Natural killer cell (primary cell): Measurements from ENCODE around the gene TMC8. TPM values are rescaled to one million over a fixed set of nuclear protein-coding genes. Genes with fewer than 3 reads are reported as not detected.

ENCODE experiments used
- ATAC-seq, 3 donors: fragments of 150-1000 bp in 2 of 3; fragments of 200-7000 bp in 1 of 3; cut with Tn5 transposase; 1 replicate in 1 of 3; 2 replicates in 2 of 3; pipeline ENCODE4 v1.10.0; 2021; ENCODE audit warnings: mild to moderate bottlenecking in 2 of 3, moderate library complexity in 2 of 3
- DNase-seq, 2 donors: peaks; one replicate each; pipeline versions ENCODE4 v3.0.0 to v3.0.0-alpha.2; 2013 to 2021; ENCODE audit warnings: mixed read lengths in 1 of 2
- H3K27ac ChIP-seq: one replicate; pipeline ENCODE4 v1.5.1; 2013; ENCODE audit warnings: mild to moderate bottlenecking, low read length
- H3K27me3 ChIP-seq: one replicate; pipeline ENCODE4 v1.6.1; 2013; ENCODE audit warnings: low read length; ENCODE audit not compliant: control insufficient read depth, insufficient read depth
- H3K36me3 ChIP-seq: one replicate; pipeline ENCODE4 v1.6.1; 2013; ENCODE audit warnings: low read length; ENCODE audit not compliant: control insufficient read depth, insufficient read depth
- H3K4me1 ChIP-seq: one replicate; pipeline ENCODE4 v1.6.1; 2013; ENCODE audit warnings: low read length; ENCODE audit not compliant: control insufficient read depth, insufficient read depth
- H3K4me3 ChIP-seq: one replicate; pipeline ENCODE4 v1.5.1; 2013; ENCODE audit warnings: low read length
- H3K9me3 ChIP-seq: one replicate; pipeline ENCODE4 v1.6.1; 2013; ENCODE audit warnings: low read length; ENCODE audit not compliant: control insufficient read depth, insufficient read depth
- H3K27ac Mint-ChIP-seq, 2 donors: one replicate each; pipeline ENCODE4 v1.8.0; 2022; ENCODE audit warnings: mild to moderate bottlenecking in 2 of 2, mixed read lengths in 2 of 2, moderate library complexity in 1 of 2
- H3K27me3 Mint-ChIP-seq, 2 donors: one replicate each; pipeline ENCODE4 v1.8.0; 2022; ENCODE audit warnings: low read depth in 2 of 2, mixed read lengths in 2 of 2
- H3K36me3 Mint-ChIP-seq: one replicate; pipeline ENCODE4 v1.8.0; 2022; ENCODE audit warnings: mixed read lengths
- H3K4me1 Mint-ChIP-seq, 2 donors: one replicate each; pipeline ENCODE4 v1.8.0; 2022; ENCODE audit warnings: mixed read lengths in 2 of 2
- H3K4me3 Mint-ChIP-seq: one replicate; pipeline ENCODE4 v1.8.0; 2022; ENCODE audit warnings: mild to moderate bottlenecking, moderate library complexity, mixed read lengths
- H3K9me3 Mint-ChIP-seq, 2 donors: one replicate each; pipeline ENCODE4 v1.8.0; 2022; ENCODE audit warnings: mixed read lengths in 2 of 2
- CTCF ChIP-seq: fragments of 200-600 bp; IDR thresholded peaks from one replicate; pipeline ENCODE4 v1.8.0; 2022; ENCODE audit warnings: antibody characterized with exemption
- WGBS: methylation state at CpG from one replicate; pipeline ENCODE4 v1.1.7; 2013; ENCODE audit warnings: missing lambda C conversion rate; ENCODE audit not compliant: insufficient coverage; 5-methylcytosine and 5-hydroxymethylcytosine counted together
- intact Hi-C: fragments of 100-400 bp; cut with micrococcal nuclease; formaldehyde crosslinking; loops from one replicate; pipeline ENCODE4 v1.14.2; 2022
- total RNA-seq, 4 donors: library from RNA; stranded (reverse); fragments of 120-200 nt in 1 of 4; gene quantifications; one replicate each; pipeline versions ENCODE4 v1.2.3 to v1.2.4, GENCODE V29; 2013 to 2022

The TMC8 gene
- total RNA-seq, 3 donors from 2014 or later (not counting 1 experiment from before 2014, with no cell fraction given), result 401 to 551 (median 435) TPM

DNA sequence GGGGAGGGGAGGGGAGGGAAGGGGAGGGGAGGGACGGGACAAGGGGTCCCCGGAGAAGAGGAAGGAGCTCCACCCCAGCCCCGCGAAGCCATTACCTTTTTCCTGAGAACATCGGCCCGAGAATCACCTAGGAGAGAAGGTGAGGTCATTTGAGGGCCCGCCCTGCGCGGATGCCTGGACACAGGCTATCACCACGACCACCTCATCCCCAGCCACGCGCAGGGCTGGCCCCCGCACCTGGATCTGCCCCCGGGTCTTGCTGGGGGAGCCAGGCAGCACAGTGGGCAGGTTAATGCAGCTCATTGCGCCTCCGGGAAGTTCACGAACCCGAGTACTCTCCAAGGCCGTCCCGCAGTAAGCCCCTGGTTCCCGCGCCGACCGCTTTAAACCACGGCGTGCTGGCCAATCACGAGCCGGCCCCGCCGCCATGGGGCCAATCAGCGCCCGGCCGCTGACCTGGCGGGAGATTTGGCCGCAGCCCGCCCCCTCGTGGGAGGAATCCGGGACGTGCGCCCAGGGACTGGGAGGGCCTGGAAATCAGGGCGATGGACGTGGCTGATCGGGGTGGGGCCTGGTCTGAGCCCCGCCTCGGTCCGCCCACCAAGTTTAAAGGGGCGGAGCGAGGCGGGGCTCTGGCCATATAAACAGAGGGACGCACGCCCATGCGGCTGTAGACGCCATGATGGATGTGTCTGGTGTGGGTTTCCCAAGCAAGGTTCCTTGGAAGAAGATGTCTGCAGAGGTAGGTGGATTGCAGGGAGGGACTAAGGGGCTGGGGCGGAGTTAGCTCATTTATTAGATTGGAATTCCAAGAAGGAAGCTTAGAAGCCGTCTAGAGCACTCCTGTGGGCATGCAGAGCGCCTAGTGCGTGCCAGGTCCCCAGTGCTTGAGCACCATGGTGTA lies 56.4 kb downstream of the TMC8 start, which contains the start of the genes AFMID and TK1:
TSS of gene AFMID (plus strand) at position 671 of the 904 bp plus-strand sequence. CDS start at position 680, 9 bp downstream.
TSS of gene TK1 (minus strand) at position 361 of the 904 bp plus-strand sequence. CDS start at position 303, 58 bp downstream.
- Mint-ChIP-seq H3K4me1 (peaks cover 0 to 15% of the 10 kb centered on the region in 2 donors), H3K36me3 (no peaks in the 10 kb centered on the region), H3K4me3 (peak within 1 kb of the TSS; percentile 80), H3K27ac (peak within 1 kb of the TSS in 1 of 2 donors; percentile 59), H3K27me3 (no peaks in the 10 kb centered on the region), H3K9me3 (no peaks in the 10 kb centered on the region)
- peak; percentile 91 to 93 (median 92) for ATAC-seq
- TF ChIP-seq CTCF, result peak; percentile 29
- peak; percentile 77 to 82 for DNase-seq
- WGBS, result 5% methylated on average over 57 of the region's 57 CpGs
- peak within 1 kb of the TSS; percentile 38 for H3K4me3 ChIP-seq
- no peaks in the 10 kb centered on the region for H3K27me3 ChIP-seq
- intact Hi-C loops, result no loop called here
- peaks cover 17% of the 10 kb centered on the region for H3K4me1 ChIP-seq
- no peak within 1 kb of the TSS for H3K27ac ChIP-seq
- H3K36me3 ChIP-seq, result no peaks in the 10 kb centered on the region
- H3K9me3 ChIP-seq, result no peaks in the 10 kb centered on the region

Other genes with a start within 250 kb of the TMC8 start
- 100 to 1,000 TPM in 1 of 3 donors, 10 to 100 TPM in 2; 74.3 to 100 (median 76.3) TPM for gene TNRC6C, start 172.1 kb upstream of the TMC8 start, total RNA-seq
- 100 to 1,000 TPM; 653 to 825 (median 687) TPM for gene TMC6, start 2.0 kb upstream of the TMC8 start, total RNA-seq
- not detected for gene C17orf99, start 15.6 kb downstream of the TMC8 start, total RNA-seq
- 10 to 100 TPM; 41.2 to 62.1 (median 43.5) TPM for gene SYNGR2, start 37.8 kb downstream of the TMC8 start, total RNA-seq
- 1 to 10 TPM; 2.1 to 5.1 (median 3.9) TPM for gene TK1, start 56.3 kb downstream of the TMC8 start, total RNA-seq
- 1 to 10 TPM; 2.2 to 4.1 (median 2.3) TPM for gene AFMID, start 56.6 kb downstream of the TMC8 start, total RNA-seq
- 1 to 10 TPM in 2 of 3 donors, under 1 TPM in 1; 0.73 to 1.9 (median 1.2) TPM for gene BIRC5, start 83.5 kb downstream of the TMC8 start, total RNA-seq
- gene TMEM235, start 100.9 kb downstream of the TMC8 start, total RNA-seq, result not detected
- 10 to 100 TPM; 39.0 to 47.9 (median 43.6) TPM for gene SOCS3, start 229.3 kb downstream of the TMC8 start, total RNA-seq
- gene PGS1, start 247.9 kb downstream of the TMC8 start, total RNA-seq, result 10 to 100 TPM; 47.9 to 53.6 (median 48.3) TPM